ENCODE data around the gene ZNF132.

GRCh38 chr19:58455306-58455705, 15.4 kb upstream of the ZNF132 start:
- TF ChIP-seq NR3C1 (CRISPR knock-in tag; conservative IDR thresholded peaks at IDR 0.05; ENCODE audit: low read depth) (no peak), NFATC4 (CRISPR knock-in tag; IDR thresholded peaks at IDR 0.05) (no peak), NR2C2 (CRISPR knock-in tag; IDR thresholded peaks at IDR 0.05) (no peak), ZNF138 (CRISPR knock-in tag; conservative IDR thresholded peaks at IDR 0.05) (no peak), GABPB1 (CRISPR knock-in tag; IDR thresholded peaks at IDR 0.05) (no peak)
- TF ChIP-seq, protein P1, sequence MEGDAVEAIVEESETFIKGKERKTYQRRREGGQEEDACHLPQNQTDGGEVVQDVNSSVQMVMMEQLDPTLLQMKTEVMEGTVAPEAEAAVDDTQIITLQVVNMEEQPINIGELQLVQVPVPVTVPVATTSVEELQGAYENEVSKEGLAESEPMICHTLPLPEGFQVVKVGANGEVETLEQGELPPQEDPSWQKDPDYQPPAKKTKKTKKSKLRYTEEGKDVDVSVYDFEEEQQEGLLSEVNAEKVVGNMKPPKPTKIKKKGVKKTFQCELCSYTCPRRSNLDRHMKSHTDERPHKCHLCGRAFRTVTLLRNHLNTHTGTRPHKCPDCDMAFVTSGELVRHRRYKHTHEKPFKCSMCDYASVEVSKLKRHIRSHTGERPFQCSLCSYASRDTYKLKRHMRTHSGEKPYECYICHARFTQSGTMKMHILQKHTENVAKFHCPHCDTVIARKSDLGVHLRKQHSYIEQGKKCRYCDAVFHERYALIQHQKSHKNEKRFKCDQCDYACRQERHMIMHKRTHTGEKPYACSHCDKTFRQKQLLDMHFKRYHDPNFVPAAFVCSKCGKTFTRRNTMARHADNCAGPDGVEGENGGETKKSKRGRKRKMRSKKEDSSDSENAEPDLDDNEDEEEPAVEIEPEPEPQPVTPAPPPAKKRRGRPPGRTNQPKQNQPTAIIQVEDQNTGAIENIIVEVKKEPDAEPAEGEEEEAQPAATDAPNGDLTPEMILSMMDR (IDR thresholded peaks at IDR 0.05): no peak
- TF ChIP-seq, protein P2, sequence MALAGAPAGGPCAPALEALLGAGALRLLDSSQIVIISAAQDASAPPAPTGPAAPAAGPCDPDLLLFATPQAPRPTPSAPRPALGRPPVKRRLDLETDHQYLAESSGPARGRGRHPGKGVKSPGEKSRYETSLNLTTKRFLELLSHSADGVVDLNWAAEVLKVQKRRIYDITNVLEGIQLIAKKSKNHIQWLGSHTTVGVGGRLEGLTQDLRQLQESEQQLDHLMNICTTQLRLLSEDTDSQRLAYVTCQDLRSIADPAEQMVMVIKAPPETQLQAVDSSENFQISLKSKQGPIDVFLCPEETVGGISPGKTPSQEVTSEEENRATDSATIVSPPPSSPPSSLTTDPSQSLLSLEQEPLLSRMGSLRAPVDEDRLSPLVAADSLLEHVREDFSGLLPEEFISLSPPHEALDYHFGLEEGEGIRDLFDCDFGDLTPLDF (CRISPR knock-in tag; IDR thresholded peaks at IDR 0.05): no peak
